Lower lobe of right lung (tissue), 2 donors: ENCODE results near the gene PPL. TPM values are rescaled to one million over a fixed set of nuclear protein-coding genes. Genes with fewer than 3 reads are reported as not detected.

Source experiments
- ATAC-seq, 2 donors: fragments of 200-7000 bp; cut with Tn5 transposase; one replicate each; pipeline ENCODE4 v1.9.1; 2020 to 2022; ENCODE audit warnings: mild to moderate bottlenecking in 2 of 2, moderate library complexity in 2 of 2
- DNase-seq: peaks from one replicate; pipeline ENCODE4 v3.0.0-alpha.2; 2020
- H3K27ac ChIP-seq: fragments of 200-600 bp; one replicate; pipeline ENCODE4 v1.8.0; 2022
- H3K27me3 ChIP-seq: fragments of 200-600 bp; one replicate; pipeline ENCODE4 v1.8.0; 2022; ENCODE audit warnings: low read depth
- H3K36me3 ChIP-seq: fragments of 200-600 bp; one replicate; pipeline ENCODE4 v1.8.0; 2022; ENCODE audit warnings: mild to moderate bottlenecking
- H3K4me1 ChIP-seq: fragments of 200-600 bp; one replicate; pipeline ENCODE4 v1.8.0; 2022
- H3K4me3 ChIP-seq: fragments of 200-600 bp; one replicate; pipeline ENCODE4 v1.8.0; 2022; ENCODE audit warnings: mild to moderate bottlenecking
- H3K9me3 ChIP-seq: fragments of 200-600 bp; one replicate; pipeline ENCODE4 v1.8.0; 2022
- intact Hi-C: fragments of 100-400 bp; cut with DNase I; formaldehyde crosslinking; loops from one replicate; pipeline ENCODE4 v1.11.0; 2022
- total RNA-seq: library from RNA; stranded (reverse); fragmentation: NEBNext Ultra II Directional; extraction: Animal tissue kit (Norgen Biotek cat#: 25700); gene quantifications from one replicate; pipeline ENCODE4 v1.2.1, GENCODE V29; 2021
- TF ChIP-seq, protein P1 (sequence below): fragments of 200-600 bp; IDR thresholded peaks from one replicate; pipeline ENCODE4 v1.8.0; 2022; ENCODE audit warnings: antibody characterized with exemption, mild to moderate bottlenecking
- donor health status: DM: no; HTN: yes; CAD: no; lungs with severe emphysema.

The PPL gene
- total RNA-seq, 1 donor from 2014 or later = 60.5 TPM

GRCh38 chr16:4913130-4913773 is 23.7 kb downstream of the PPL start:
- intact Hi-C loops = no loop called here
- DNase-seq = peak; percentile 30

GRCh38 chr16:4911970-4912386 is 25.0 kb downstream of the PPL start:
- DNase-seq (no peak), ATAC-seq (peak in 1 of 2 donors; percentile 40)
- Histone ChIP-seq H3K4me1 (peaks cover 5% of the 10 kb centered on the region), H3K27me3 (no peaks in the 10 kb centered on the region), H3K27ac (peak overlapping the region; percentile 19), H3K4me3 (no peak overlapping the region), H3K36me3 (no peaks in the 10 kb centered on the region), H3K9me3 (no peaks in the 10 kb centered on the region)
- intact Hi-C loops = no loop called here
- TF ChIP-seq, protein P1, sequence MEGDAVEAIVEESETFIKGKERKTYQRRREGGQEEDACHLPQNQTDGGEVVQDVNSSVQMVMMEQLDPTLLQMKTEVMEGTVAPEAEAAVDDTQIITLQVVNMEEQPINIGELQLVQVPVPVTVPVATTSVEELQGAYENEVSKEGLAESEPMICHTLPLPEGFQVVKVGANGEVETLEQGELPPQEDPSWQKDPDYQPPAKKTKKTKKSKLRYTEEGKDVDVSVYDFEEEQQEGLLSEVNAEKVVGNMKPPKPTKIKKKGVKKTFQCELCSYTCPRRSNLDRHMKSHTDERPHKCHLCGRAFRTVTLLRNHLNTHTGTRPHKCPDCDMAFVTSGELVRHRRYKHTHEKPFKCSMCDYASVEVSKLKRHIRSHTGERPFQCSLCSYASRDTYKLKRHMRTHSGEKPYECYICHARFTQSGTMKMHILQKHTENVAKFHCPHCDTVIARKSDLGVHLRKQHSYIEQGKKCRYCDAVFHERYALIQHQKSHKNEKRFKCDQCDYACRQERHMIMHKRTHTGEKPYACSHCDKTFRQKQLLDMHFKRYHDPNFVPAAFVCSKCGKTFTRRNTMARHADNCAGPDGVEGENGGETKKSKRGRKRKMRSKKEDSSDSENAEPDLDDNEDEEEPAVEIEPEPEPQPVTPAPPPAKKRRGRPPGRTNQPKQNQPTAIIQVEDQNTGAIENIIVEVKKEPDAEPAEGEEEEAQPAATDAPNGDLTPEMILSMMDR = no peak

More at GRCh38 chr16:4913130-4913773, 23.7 kb downstream of the PPL start:
- peak; percentile 39 to 61 for ATAC-seq
- Histone ChIP-seq H3K27ac (no peak overlapping the region), H3K9me3 (no peaks in the 10 kb centered on the region), H3K4me1 (peaks cover 6% of the 10 kb centered on the region), H3K27me3 (no peaks in the 10 kb centered on the region), H3K36me3 (no peaks in the 10 kb centered on the region), H3K4me3 (no peak overlapping the region)
- TF ChIP-seq, protein P1 = no peak

DNA sequence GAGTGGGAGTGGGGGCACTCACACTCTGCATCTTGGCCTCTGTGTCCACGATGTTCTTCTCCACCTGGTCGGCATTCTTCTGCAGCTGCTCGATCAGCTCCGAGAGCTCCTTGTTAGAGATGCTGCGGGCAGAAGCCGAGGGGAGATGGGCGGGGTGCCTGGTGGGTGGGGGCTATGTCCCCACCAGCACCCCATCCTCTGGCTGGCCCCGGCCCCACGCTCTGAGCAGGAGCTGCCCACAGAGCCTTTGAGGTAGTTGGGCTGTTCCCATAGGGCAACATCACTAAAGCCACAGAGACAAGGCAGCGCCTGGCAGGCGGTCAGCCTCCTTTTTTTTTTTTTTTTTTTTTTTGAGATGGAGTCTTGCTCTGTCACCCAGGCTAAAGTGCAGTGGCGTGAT is 26.1 kb downstream of the PPL start:
- Histone ChIP-seq H3K4me1 (peaks cover 5% of the 10 kb centered on the region), H3K36me3 (no peaks in the 10 kb centered on the region), H3K4me3 (no peak overlapping the region), H3K27ac (no peak overlapping the region), H3K9me3 (no peaks in the 10 kb centered on the region), H3K27me3 (no peaks in the 10 kb centered on the region)
- intact Hi-C loops = no loop called here
- TF ChIP-seq, protein P1 = no peak
- DNase-seq (no peak), ATAC-seq (no peak)

DNA sequence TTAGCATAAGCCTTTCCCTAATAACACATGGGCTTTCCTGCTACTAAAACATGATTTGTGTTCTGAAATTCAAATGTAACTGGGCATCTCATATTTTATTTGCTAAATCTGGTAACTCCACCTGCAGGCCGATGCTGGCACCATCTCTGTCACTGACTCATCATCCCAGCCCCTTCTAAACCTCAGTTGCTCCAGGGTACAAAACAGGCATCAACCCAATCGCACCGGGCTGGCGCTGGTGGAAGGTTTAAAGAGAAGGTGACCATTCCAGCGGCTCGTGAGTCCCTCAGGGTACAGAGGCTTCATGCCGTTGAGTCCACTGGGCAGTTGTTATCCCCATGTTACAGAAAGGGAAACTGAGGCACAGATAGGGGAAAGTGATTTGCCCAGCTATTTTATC is 27.1 kb downstream of the PPL start:
- no peak overlapping the region for H3K4me3 ChIP-seq
- H3K9me3 ChIP-seq = no peaks in the 10 kb centered on the region
- intact Hi-C loops = no loop called here
- no peaks in the 10 kb centered on the region for H3K27me3 ChIP-seq
- H3K4me1 ChIP-seq = peaks cover 5% of the 10 kb centered on the region
- DNase-seq = no peak
- ATAC-seq = no peak
- TF ChIP-seq, protein P1 = no peak
- no peak overlapping the region for H3K27ac ChIP-seq
- no peaks in the 10 kb centered on the region for H3K36me3 ChIP-seq

GRCh38 chr16:4908854-4909401 is 28.0 kb downstream of the PPL start:
- ATAC-seq (no peak), DNase-seq (no peak)
- H3K36me3 ChIP-seq = no peaks in the 10 kb centered on the region
- no peaks in the 10 kb centered on the region for H3K9me3 ChIP-seq
- no peaks in the 10 kb centered on the region for H3K27me3 ChIP-seq
- H3K4me3 ChIP-seq = no peak overlapping the region
- TF ChIP-seq, protein P1 = no peak
- no peak overlapping the region for H3K27ac ChIP-seq
- peaks cover 5% of the 10 kb centered on the region for H3K4me1 ChIP-seq
- intact Hi-C loops = no loop called here
